HG03571 (cell line): Measurements from ENCODE around the gene TEKT1.

Experiments
- ATAC-seq: cut with Tn5 transposase; IDR thresholded peaks from one replicate; pipeline ENCODE4 v1.9.1; 2021; ENCODE audit not compliant: unreplicated experiment

TEKT1 gene

DNA sequence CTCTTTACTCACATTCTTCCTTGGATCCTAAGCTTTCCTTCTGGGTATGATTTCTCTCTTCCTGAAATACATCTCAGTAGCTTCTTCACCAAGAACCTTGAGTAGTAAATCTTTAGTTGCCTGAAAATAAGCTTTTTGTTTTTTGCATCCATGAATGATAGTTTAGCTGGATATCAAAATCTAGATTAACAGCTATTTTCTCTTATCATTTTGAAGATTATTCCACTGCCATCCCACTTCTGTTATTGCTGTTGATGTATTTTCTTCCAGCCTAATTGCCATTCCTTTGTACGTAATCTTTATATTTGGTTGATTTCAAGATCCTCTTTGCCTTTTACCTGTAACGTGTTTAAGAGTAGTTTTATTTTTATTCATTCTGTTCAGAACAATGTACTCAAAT, 63.1 kb downstream of the TEKT1 start:
- no peak for ATAC-seq

DNA sequence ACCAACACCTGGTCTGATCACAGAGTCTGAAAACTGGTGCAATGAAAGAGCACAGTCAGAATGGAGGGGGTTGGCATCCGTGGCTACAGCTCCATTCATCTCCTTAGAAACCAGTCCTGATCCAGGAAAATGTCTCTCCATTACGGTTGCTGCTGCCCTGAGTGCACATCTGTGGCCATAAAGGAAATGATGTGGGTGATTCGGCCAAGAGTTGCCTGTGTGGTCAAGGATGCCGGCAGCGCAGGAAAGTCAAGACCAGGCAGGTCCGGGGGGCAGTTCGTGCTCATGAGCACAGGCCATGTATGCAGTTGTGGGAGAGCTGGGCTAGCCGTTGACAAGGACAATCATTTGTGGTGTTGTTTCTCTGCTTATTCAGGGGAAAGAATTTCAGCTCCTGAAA, 69.8 kb downstream of the TEKT1 start:
- ATAC-seq, result no peak

DNA sequence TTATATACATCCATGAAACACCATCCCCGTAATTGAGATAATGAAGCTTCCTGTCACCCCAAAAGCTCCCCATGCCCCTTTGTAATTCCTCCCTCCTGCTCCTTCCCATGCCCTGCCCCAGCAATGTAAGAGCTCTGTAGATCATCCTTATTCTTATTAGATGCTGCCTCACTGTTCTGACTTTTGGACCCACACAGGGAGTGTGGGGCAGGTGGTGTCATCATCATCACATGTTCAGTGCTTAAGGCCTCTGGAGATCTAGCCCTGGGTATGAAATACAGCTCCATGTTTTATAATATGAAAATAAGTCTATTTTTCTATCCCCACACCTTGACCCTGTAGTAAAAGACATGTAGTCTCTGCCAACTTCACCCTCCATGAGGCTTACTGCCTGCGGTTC, 73.8 kb downstream of the TEKT1 start:
- ATAC-seq, result no peak

GRCh38 chr17:6756425-6757031, 75.0 kb downstream of the TEKT1 start:
- ATAC-seq, result no peak

- no peak for ATAC-seq
Observed at GRCh38 chr17:6755731-6756184, 75.8 kb downstream of the TEKT1 start, which contains the start of gene XAF1. Gene XAF1, plus strand, starts transcription at chr17:6756046. Its CDS starts 33 bp downstream, at chr17:6756079.

DNA sequence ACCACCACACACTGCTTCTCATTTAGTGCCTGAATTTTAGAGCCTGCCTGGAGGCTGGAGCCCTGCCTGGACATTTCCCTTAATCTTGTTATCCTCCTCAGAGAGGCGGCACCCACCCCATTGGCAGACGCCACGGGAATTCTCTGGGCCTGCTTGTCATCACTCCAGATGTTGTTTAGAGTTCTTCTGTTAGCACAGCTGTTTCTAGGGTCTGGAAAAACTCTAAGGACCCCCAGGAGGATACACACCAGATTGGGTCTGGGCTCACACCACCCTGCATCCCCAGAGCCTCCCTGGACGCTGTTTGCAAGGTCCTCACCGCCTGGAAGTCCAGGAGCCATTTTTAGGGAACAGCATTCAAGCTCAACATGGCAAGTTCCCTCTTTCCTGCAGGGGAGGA, 76.2 kb downstream of the TEKT1 start:
- no peak for ATAC-seq

DNA sequence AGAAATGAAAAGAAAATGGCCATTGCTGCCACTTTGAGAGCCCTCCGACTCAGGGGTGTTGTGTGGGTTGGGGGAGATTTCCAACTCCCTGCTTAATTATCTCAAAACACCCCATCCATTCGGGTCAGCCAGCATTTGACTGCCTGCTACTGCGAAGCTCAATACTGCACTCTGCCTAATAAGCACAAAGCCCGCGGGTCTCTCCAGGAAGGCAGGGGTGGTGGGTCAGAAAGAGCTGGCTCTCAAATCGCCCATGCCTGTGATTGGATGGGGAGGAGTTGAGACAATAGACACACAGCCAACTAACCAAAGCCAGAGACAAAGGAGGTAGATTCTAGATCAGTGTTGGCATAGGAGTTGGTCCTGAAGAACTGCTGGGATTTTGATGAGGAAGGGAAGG, 78.0 kb downstream of the TEKT1 start:
- ATAC-seq, result no peak

DNA sequence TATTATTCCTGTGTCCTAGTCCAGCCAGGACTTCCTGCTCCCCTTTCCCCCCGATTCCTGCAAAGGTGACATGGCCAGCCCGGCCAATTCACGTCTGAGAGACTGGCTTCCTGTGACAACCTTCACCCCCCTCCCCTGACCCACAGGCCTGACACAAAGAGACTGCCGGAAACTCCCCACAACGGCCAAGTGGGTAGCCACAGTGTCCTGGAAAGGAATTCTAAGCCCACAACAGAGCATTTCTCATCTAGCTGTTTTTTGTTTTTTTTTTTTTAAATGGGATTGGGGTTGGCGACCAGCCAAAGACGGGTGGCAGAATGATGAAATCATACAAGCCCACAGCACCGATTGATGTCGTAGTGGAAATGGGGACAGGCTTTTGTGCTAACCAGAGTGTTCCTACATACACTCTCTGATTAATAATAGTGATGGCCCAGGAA, 78.5 kb downstream of the TEKT1 start:
- no peak for ATAC-seq

- no peak for ATAC-seq
Observed at GRCh38 chr17:6752068-6752909, 79.2 kb downstream of the TEKT1 start.

DNA sequence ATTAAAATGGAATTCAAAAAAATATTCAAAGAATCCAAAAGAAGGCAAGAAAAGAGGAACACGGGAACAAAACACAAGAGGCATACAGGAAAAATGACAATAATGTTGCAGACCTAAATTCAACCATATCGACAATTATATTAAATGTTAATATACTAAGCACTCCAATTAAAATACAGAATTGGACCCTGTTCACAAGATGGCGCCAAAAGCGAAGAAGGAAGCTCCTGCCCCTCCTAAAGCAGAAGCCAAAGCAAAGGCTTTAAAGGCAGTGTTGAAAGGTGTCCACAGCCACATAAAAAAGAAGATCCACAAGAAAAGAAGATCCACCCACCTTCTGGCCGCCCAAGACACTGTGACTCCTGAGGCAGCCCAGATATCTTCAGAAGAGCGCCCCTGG, 82.0 kb downstream of the TEKT1 start:
- ATAC-seq, result no peak

DNA sequence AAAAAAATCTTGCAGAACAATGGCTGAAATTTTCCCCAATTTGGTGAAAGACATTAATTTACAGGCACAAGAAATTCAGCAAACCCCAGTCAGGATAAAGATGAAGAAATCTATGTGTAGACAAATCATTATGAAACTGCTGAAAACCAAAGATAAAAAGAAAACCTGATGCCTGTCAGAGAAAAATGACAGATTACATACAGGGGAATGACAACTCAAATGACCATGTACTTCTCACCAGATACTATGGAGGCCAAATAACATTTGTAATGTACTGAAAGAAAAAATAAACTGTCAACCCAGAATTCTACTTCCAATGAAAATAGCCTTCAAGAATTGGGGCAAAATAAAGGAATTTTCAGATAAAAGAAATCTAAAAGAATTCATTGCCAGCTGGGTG, 82.9 kb downstream of the TEKT1 start:
- ATAC-seq, result no peak
